MCF 10A (cell line): ENCODE data around the gene ARL14EP. TPM values are rescaled to one million over a fixed set of nuclear protein-coding genes. Genes with fewer than 3 reads are reported as not detected.

Source experiments
- BruUV-seq: library from RNA; stranded (reverse); fragments of 400-500 nt; replicated peaks from 2 replicates; lab custom pipeline; 2021; lab: Mats Ljungman, UMichigan
- CTCF ChIA-PET: fragments of 300-600 bp; sonication (Branson Sonifier 250); formaldehyde crosslinking; extraction: SDS; loops from one replicate; lab custom pipeline; 2021; ENCODE audit warnings: antibody characterized with exemption, inconsistent platforms; lab: Yijun Ruan, JAX
- POLR2A ChIA-PET: fragments of 300-600, 350-650 bp; sonication (Branson Sonifier 250); formaldehyde crosslinking; extraction: SDS; loops from one replicate; lab custom pipeline; 2020; ENCODE audit warnings: antibody characterized with exemption, inconsistent platforms; lab: Yijun Ruan, JAX
- DNase-seq: peaks from one replicate; pipeline ENCODE4 v3.0.0-alpha.2; 2018; ENCODE audit not compliant: unreplicated experiment
- H3K27ac Mint-ChIP-seq: one replicate; pipeline ENCODE4 v1.8.0; 2022; ENCODE audit warnings: mild to moderate bottlenecking, low read depth, mixed read lengths; ENCODE audit not compliant: unreplicated experiment
- H3K27me3 Mint-ChIP-seq: one replicate; pipeline ENCODE4 v1.8.0; 2022; ENCODE audit warnings: mixed read lengths; ENCODE audit not compliant: insufficient read depth, unreplicated experiment
- H3K36me3 Mint-ChIP-seq: one replicate; pipeline ENCODE4 v1.8.0; 2022; ENCODE audit warnings: mild to moderate bottlenecking, moderate library complexity, mixed read lengths; ENCODE audit not compliant: insufficient read depth, unreplicated experiment
- H3K4me1 Mint-ChIP-seq: one replicate; pipeline ENCODE4 v1.8.0; 2022; ENCODE audit warnings: mixed read lengths; ENCODE audit not compliant: insufficient read depth, unreplicated experiment
- H3K4me3 Mint-ChIP-seq: one replicate; pipeline ENCODE4 v1.8.0; 2022; ENCODE audit warnings: mild to moderate bottlenecking, moderate library complexity, mixed read lengths; ENCODE audit not compliant: unreplicated experiment
- H3K9me3 Mint-ChIP-seq: one replicate; pipeline ENCODE4 v1.8.0; 2022; ENCODE audit warnings: mixed read lengths; ENCODE audit not compliant: unreplicated experiment
- CTCF ChIP-seq: fragments of 200-600 bp; IDR thresholded peaks from one replicate; pipeline ENCODE4 v1.8.0; 2022; ENCODE audit warnings: antibody characterized with exemption, mild to moderate bottlenecking; ENCODE audit not compliant: unreplicated experiment
- intact Hi-C: fragments of 100-400 bp; cut with micrococcal nuclease; formaldehyde crosslinking; loops from 2 replicates; pipeline ENCODE4 v1.14.1; 2022
- total RNA-seq: library from RNA; stranded (reverse); gene quantifications from 2 replicates; pipeline ENCODE4 v1.2.3, GENCODE V29; 2022

The ARL14EP gene
- total RNA-seq, 1 experiment from 2014 or later = 28.4 TPM

GRCh38 chr11:30313580-30313979 lies 9.3 kb upstream of the ARL14EP start:
- DNase-seq = no peak
- Mint-ChIP-seq H3K9me3 (peaks cover 11% of the 10 kb centered on the region), H3K36me3 (no peaks in the 10 kb centered on the region), H3K4me1 (no peaks in the 10 kb centered on the region), H3K4me3 (no peak overlapping the region), H3K27me3 (peaks cover 7% of the 10 kb centered on the region), H3K27ac (no peak overlapping the region)
- no peak for TF ChIP-seq CTCF
- ChIA-PET POLR2A (interaction anchor here (1.8 kb wide), 1 partner anchor 9 kb away, joined by 13 read pairs; the partner anchor contains the start of gene ARL14EP), CTCF (interaction anchor here (0.5 to 17.3 kb wide), 12 partner anchors 10 to 881 kb away, joined by 3 to 275 read pairs (median 4); partner anchors contain the start of gene ARL14EP)
- BruUV-seq = no TSS peak
- intact Hi-C loops = loop anchor here (5.0 kb wide), 1 partner anchor 116 kb away; no protein-coding TSS in a partner anchor

- CTCF ChIA-PET = interaction anchor here (0.6 to 17.3 kb wide), 27 partner anchors 8 to 882 kb away, joined by 3 to 275 read pairs (median 4); partner anchors contain the start of gene ARL14EP
- BruUV-seq = no TSS peak
- TF ChIP-seq CTCF = peak; percentile 63
Observed at GRCh38 chr11:30314625-30315024, 8.3 kb upstream of the ARL14EP start.

GRCh38 chr11:30316237-30316636 lies 6.7 kb upstream of the ARL14EP start:
- intact Hi-C loops = no loop called here
- no peaks in the 10 kb centered on the region for H3K36me3 Mint-ChIP-seq
- CTCF ChIA-PET = interaction anchor here (0.8 to 17.3 kb wide), 11 partner anchors 9 to 884 kb away, joined by 3 to 275 read pairs (median 8); no protein-coding TSS in a partner anchor
- H3K27ac Mint-ChIP-seq = no peak overlapping the region
- peaks cover 23% of the 10 kb centered on the region for H3K27me3 Mint-ChIP-seq
- no peaks in the 10 kb centered on the region for H3K4me1 Mint-ChIP-seq
- no peak for DNase-seq
- no TSS peak for BruUV-seq
- peaks cover 2% of the 10 kb centered on the region for H3K9me3 Mint-ChIP-seq
- TF ChIP-seq CTCF = no peak
- POLR2A ChIA-PET = interaction anchor here (1.1 to 1.5 kb wide), 4 partner anchors 9 to 188 kb away, joined by 3 read pairs; no protein-coding TSS in a partner anchor
- H3K4me3 Mint-ChIP-seq = no peak overlapping the region

More at GRCh38 chr11:30314625-30315024, 8.3 kb upstream of the ARL14EP start:
- Mint-ChIP-seq H3K4me3 (no peak overlapping the region), H3K4me1 (no peaks in the 10 kb centered on the region), H3K27me3 (peaks cover 12% of the 10 kb centered on the region), H3K9me3 (peaks cover 11% of the 10 kb centered on the region), H3K36me3 (no peaks in the 10 kb centered on the region), H3K27ac (no peak overlapping the region)
- DNase-seq = no peak
- POLR2A ChIA-PET = interaction anchor here (0.5 to 0.6 kb wide), 2 partner anchors 202 to 813 kb away, joined by 3 read pairs; no protein-coding TSS in a partner anchor
- intact Hi-C loops = loop anchor here (1.0 to 5.0 kb wide), 4 partner anchors 117 to 882 kb away; no protein-coding TSS in a partner anchor

GRCh38 chr11:30317030-30317429 lies 5.9 kb upstream of the ARL14EP start:
- BruUV-seq = no TSS peak
- Mint-ChIP-seq H3K36me3 (no peaks in the 10 kb centered on the region), H3K4me1 (peaks cover 4% of the 10 kb centered on the region), H3K27ac (no peak overlapping the region), H3K9me3 (no peaks in the 10 kb centered on the region), H3K27me3 (peaks cover 23% of the 10 kb centered on the region), H3K4me3 (no peak overlapping the region)
- ChIA-PET POLR2A (interaction anchor here (0.7 to 1.5 kb wide), 5 partner anchors 8 to 189 kb away, joined by 3 read pairs; no protein-coding TSS in a partner anchor), CTCF (interaction anchor here (0.7 to 17.3 kb wide), 6 partner anchors 17 to 885 kb away, joined by 5 to 275 read pairs (median 34); no protein-coding TSS in a partner anchor)
- DNase-seq = no peak
- intact Hi-C loops = no loop called here
- no peak for TF ChIP-seq CTCF
